NCI-H2171 treated with DMSO at 0.1 percent for 48 hours (cell line): ENCODE measurements around the gene ZNF628.

Experiments
- DNase-seq: peaks from one replicate; lab custom pipeline; 2025; lab: John Stamatoyannopoulos, UW

ZNF628 gene

GRCh38 chr19:55497763-55498162 lies 21.3 kb downstream of the ZNF628 start:
- DNase-seq: no peak

- DNase-seq: no peak
Observed at GRCh38 chr19:55498246-55498840, 21.9 kb downstream of the ZNF628 start.

GRCh38 chr19:55500368-55500952 lies 24.0 kb downstream of the ZNF628 start:
- DNase-seq: no peak

- no peak for DNase-seq
Observed at GRCh38 chr19:55502197-55502952, 26.0 kb downstream of the ZNF628 start.

- no peak for DNase-seq
Observed at GRCh38 chr19:55503157-55503501, 26.7 kb downstream of the ZNF628 start.

- DNase-seq: peak; percentile 87
Observed at GRCh38 chr19:55503502-55504251, 27.3 kb downstream of the ZNF628 start.

- no peak for DNase-seq
Observed at GRCh38 chr19:55504252-55504603, 27.8 kb downstream of the ZNF628 start.

GRCh38 chr19:55504981-55505380 lies 28.6 kb downstream of the ZNF628 start:
- no peak for DNase-seq

GRCh38 chr19:55508120-55508519 lies 31.7 kb downstream of the ZNF628 start:
- no peak for DNase-seq

- peak; percentile 87 for DNase-seq
Observed at GRCh38 chr19:55516878-55517620, 40.6 kb downstream of the ZNF628 start.

GRCh38 chr19:55519451-55520311 lies 43.3 kb downstream of the ZNF628 start:
- no peak for DNase-seq

GRCh38 chr19:55520691-55521292 lies 44.4 kb downstream of the ZNF628 start:
- no peak for DNase-seq

GRCh38 chr19:55525289-55526101 lies 49.1 kb downstream of the ZNF628 start:
- no peak for DNase-seq

GRCh38 chr19:55526216-55527196 lies 50.1 kb downstream of the ZNF628 start:
- DNase-seq: peak; percentile 91

- no peak for DNase-seq
Observed at GRCh38 chr19:55527197-55528029, 51.0 kb downstream of the ZNF628 start.

- DNase-seq: peak; percentile 98
Observed at GRCh38 chr19:55528030-55528803, 51.8 kb downstream of the ZNF628 start.
